ENCODE results near the gene EBP. TPM values are rescaled to one million over a fixed set of nuclear protein-coding genes. Genes with fewer than 3 reads are reported as not detected.

EBP gene
- total RNA-seq: 10 to 100 TPM; 68.8 to 85.2 TPM
- long read RNA-seq, transcript EBP-205 (5 exons, 1,775 nt): major isoform, 31 of 36 reads
- long read RNA-seq, partial matches to known transcripts: 1 of 36 reads
- long read RNA-seq, other reads (novel, unspliced or antisense): 1 of 36 reads

DNA sequence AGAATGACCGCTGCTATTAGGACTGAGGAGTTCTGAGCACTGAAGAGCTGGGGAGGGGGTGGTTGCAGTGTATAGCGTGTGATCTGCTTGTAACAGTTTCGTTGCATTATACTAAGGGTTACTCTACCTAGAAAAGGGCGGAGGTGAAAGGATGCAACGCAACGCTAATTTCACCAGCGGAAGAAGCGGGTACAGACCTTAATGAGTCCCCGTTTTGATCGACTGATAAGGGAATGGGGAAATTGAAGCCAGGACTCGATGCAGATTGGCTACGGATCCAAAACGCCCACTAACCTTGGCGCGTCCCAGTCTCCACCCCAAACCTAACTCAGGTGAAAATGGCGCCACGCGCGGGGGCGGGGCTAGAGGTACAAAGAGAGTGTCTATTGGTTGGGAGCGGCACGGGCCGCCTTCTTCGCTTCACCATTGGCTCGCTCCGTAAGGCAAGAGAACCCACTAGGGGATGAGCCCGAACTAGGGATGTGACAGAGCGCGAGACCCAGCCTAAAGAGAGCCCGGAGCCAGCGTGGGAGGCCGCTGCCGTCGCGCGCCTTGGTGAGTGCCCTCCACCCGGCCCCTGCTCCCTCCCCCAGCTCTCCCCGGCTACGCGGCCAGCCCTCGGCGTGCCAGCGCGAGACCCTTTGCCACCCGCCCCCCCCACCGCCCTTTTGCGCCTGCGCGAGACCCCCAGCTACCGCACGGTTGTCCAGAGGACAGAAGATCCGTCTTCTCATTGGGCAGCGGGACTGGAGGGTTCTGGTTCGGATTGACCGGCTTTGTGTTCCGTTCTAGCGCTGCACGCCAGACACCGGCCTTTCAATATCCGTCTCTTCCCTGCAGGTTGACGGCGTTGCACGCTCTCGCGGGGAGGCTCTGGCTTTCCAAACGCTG is at the start of gene EBP:
Gene EBP, plus strand, starts transcription at position 456 of the 891 bp plus-strand sequence. CDS start 1,964 bp downstream, outside the sequence.
- peak; percentile 92 for DNase-seq
- peak; percentile 99 to 100 for ATAC-seq
- intact Hi-C loops (cut with DNase I): no loop called here

DNA sequence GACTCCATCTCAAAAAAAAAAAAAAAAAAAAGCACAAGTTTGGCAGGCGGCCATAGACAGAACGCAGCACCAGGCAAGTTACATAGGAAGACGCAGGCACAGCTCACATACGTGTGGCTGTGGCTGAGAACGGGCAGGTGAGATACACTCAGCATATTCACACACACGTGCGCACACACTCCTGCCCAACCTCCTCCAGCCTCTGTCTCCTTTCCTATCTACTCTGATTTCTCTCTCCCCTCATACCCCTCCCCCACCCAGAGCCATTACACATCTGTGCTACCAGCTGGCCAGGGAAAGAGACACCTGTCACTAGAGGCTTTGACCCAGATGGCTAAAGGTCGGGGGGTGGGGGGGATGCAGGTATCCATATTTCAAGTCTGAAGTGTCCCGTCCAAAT is 49.4 kb upstream of the EBP start:
- intact Hi-C loops (cut with DNase I): no loop called here
- DNase-seq (no peak), ATAC-seq (no peak)

DNA sequence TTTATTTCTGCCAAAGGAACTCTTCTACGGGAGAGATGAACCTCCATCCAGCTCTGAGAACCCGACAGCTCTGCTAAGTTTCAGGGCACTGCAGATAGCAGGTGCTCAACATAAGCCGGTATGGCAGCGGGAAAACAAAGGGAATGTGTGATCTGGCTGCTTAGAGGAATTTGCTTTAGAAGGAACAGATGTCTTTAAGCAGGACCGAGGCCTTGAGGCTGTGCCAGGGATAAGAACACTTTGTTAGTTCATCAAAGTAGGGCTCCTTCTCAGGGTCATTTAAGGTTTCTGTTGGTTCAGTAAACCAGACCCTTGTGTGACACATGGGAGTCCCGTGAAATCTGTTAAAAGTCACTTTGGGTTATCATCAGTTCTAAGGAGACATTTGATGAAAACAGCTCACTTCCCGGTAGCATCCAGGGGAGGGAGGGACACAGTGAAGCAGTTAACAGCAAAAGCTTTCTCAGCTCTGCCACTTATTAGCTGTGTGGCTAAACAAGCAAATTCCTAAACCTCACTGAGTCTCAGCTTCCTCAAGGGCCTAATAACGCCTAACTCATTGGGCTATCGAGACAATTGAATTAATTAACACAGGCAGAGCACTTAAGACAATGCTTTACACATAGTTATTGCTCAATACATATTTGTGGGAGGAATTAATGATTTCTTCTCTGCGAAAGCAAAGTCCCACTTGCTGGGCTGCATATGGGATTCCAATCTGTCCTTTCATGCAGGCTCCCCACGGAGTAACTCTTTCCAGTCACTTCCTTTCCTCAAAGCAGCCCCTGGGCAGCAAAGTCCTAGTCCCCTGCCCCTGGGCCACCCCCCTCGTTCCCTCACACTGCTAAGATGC is 48.5 kb upstream of the EBP start:
- ATAC-seq: no peak
- intact Hi-C loops (cut with DNase I): no loop called here
- DNase-seq: no peak

DNA sequence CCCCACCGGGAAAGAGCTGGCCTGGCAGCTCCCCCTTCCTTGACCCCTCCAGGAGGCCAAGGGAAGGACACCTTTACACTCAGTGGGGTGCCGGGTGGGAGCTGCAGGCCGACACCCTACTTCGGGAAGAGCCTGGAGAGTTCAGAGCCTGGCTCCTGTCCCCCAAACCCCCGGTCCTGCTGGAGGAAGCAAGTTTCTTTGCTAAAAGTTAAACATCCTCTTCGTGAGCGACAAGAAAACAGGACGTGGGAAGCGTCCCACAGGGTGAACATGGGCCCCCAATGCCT is 48.0 kb upstream of the EBP start:
- intact Hi-C loops (cut with DNase I): no loop called here
- no peak for DNase-seq
- ATAC-seq: no peak

DNA sequence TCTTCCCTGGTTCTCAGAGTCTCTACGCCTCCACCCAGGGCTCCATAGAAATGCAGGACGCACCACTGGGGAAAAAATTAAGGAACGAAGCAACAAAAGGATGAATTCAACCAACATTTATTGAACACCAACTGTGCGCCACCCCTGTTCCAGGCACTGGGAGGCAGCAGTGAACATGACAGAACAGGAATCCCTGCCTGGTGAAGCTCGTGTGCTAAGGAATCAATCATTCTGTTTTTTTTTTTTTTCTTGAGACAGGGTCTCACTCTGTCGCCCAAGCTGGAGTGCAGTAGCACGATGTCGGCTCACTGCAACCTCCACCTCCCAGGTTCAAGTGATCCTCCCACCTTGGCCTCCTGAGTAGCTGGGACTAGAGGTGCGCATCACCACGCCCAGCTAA is 47.5 kb upstream of the EBP start:
- DNase-seq (no peak), ATAC-seq (no peak)
- intact Hi-C loops (cut with DNase I): no loop called here

DNA sequence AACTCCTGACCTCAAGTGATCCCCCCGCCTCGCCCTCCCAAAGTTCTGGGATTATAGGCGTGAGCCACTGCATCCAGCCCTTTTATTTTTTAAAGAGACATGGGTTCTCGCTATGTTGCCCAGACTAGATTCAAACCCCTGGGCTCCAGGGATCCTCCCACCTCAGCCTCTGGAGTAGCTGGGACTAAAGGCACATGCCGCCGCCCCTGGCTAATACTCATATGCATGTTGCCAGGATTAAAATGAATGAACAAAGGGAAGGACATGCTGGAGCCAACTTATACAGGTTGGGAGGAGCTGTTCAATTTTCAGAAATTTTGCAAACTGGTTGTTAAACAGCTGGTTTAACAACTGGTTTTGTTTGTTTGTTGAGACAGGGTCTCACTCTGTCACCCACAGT is 47.0 kb upstream of the EBP start:
- intact Hi-C loops (cut with DNase I): no loop called here

DNA sequence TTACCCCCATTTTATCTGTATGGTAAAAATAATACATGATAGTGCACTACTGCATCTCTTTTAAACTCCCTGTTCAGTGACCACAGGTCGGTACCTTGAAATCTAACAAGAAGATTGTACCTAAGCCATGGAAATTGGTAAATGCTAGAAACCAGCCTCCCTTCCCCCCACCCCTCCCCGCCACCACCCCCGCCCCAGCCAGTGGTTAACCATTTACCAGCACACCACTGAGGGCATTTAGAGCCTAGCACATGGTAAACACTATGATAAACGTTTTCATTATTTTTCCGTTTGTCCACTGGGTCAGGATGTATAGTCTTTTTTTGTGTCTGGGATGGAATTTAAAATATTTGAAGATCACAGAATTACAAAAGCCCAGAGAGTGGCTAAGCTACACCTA is 46.3 kb upstream of the EBP start:
- DNase-seq (no peak), ATAC-seq (no peak)
- intact Hi-C loops (cut with DNase I): no loop called here

More for the DNA sequence above, 47.0 kb upstream of the EBP start:
- no peak for DNase-seq
- ATAC-seq: no peak

DNA sequence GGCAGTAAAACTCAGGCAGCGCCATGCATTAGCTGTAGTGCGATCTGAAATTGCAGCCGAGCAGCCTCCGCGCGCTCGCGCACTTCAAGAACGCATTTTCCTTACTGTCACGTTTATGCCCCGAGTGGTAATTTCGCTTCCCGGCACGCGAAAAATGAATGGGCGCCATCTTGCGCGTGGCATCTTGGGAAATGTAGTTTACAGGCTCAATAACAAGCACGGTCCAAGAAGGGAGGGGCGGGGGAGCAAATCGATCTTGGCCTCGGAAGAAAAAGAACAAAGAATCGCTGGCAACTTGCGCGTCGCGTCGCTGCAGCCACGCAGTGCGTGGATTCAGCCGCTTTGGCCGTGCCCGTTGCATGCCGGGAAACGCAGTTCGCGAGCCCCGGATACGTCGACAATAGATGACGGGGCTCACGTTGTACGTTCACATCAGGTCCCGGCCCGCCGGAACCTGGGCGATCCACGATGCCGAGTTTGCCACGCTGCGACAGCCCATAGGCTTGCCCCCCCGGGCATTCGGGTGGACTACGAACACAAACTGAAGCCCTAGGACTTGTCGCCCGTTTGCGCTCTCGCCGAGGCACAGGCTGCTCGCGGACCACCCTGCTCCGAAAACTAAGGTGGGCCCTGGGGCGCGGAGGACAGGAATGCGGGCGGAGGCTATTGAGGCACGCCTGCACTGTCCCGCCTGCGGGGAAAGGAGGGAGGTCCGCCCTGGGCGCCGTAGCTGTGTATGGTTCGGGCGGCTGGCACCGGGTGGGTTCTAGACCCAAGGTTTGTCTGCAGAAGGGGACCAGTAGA is 45.6 kb upstream of the EBP start, which contains the start of gene FTSJ1:
Gene FTSJ1, plus strand, starts transcription at position 426 of the 804 bp plus-strand sequence. CDS start 1,849 bp downstream, outside the sequence.
- DNase-seq (peak; percentile 92), ATAC-seq (peak; percentile 97 to 99)
- intact Hi-C loops (cut with DNase I): no loop called here

DNA sequence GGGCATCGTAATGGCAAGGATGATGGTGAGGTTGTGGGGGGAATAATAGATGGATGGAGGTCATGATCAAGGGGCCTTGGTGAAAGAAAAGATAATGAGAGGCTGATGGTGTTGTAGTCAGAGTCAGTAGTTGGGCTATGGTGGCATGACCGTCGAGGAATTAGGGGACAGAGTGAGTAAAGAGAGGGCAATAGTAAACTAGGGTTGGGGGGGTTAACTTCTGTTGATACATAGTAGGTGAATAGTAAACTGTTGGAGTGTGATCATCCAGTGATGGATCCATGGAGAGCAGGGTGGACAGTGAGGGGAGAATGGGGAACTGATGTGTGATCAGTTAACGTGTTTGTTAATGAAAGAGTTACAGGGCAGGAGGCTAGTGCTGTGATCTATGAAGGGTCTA is 44.7 kb upstream of the EBP start:
- no peak for ATAC-seq
- intact Hi-C loops (cut with DNase I): no loop called here

DNA sequence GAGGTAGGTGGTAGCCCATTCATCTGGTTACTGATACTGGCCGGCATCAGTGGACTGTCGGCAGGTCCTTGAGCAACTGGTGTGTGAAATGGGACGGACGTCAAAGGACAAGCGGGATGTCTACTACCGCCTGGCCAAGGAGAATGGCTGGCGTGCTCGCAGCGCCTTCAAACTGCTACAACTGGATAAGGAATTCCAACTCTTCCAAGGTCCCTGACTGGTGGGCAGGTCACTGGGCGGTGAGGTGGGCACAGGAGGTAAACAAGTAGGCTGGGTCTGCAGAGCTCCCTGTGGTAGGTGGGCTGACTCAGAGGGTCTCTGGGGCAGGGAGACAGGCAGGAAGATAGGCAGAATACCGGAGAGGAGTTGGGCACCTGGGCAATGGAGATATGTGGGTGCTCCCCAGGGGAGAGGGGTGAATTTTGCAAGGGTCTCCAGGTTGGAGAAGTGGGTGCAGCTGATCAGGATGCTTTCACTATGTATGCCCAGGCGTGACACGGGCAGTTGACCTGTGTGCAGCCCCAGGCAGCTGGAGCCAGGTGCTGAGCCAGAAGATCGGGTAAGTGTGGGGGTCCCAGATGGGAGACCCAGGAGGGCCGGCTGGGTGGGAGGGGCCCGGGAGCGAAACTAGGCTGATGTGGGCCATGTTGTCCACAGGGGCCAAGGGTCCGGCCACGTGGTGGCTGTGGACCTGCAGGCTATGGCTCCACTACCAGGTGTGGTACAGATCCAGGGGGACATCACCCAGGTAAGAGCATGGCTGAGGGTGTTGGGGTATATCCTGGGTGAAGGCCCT is 43.5 kb upstream of the EBP start:
- DNase-seq: no peak
- no peak for ATAC-seq
- intact Hi-C loops (cut with DNase I): no loop called here

More for the DNA sequence above, 44.7 kb upstream of the EBP start:
- no peak for DNase-seq

DNA sequence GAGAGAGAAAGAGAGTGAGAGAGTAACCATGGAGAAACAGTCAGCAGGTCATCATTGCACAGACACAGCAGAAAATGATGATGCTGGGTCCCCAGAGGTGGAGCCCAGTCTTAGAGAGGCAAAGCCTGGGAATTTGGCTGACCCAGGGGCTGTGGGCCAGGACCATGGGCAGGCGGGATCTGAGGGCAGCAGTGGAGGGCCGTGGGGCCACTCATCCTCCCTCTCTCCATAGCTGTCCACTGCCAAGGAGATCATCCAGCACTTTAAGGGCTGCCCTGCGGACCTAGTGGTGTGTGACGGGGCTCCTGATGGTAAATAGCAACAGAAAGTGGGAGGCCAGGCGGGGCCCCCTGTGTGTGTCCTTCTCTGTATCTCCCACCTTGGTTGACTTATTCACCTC is 42.8 kb upstream of the EBP start:
- DNase-seq (no peak), ATAC-seq (no peak)
- intact Hi-C loops (cut with DNase I): no loop called here

DNA sequence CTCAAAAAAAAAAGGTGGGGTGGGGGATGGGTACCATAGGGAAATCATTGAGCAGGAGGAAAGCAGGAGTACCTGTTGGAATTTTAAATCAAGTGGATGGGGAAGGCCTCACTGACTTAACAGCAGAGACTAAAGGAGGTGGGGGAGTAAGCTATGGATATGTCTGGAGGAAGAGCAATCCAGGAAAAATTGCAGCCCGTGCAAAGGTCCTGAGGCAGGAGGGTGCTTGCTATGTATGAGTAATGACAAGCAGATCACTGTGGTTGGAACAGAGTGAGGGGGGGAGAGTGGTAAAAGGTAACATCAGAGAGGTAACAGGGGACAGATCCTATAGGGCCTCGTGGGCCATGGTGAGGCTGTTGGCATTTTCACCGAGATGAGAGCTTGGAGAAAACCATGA is 41.5 kb upstream of the EBP start:
- intact Hi-C loops (cut with DNase I): no loop called here
- DNase-seq: no peak
- no peak for ATAC-seq

DNA sequence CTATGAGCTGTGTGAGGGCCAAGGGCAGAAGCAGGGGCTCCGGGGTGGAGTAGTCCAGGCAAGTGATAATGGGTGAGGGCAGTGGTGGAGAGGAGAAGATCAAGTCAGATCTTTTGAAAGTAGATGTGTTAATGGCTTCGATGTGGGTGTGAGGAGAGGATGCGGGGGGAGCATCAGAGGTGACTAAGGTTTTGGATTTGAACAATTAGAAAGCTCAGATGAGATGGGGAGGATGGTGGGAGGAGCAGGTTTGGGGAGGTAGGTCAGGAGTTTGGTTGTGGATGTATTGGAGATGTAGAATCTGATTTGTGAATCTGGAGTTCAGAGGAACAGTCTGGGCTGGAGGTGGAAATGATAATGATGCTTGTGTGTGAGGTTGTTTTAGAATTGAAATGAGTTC is 41.0 kb upstream of the EBP start:
- DNase-seq (no peak), ATAC-seq (no peak)
- intact Hi-C loops (cut with DNase I): no loop called here

DNA sequence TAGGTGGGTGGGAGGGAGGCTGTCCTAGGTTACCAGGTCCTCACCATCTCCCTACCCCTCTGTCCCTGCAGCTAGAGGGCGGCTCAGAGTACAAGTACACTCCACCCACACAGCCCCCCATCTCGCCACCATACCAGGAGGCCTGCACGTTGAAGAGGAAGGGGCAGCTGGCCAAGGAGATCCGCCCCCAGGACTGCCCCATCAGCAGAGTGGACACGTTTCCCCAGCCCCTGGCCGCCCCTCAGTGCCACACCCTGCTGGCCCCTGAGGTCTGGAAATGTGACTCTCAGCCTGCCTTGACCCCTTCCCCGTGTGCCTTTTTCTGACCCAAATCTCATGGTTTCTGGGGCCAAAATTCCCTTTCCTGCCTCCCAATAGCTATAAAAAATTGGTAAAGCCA is 39.1 kb upstream of the EBP start:
- ATAC-seq (no peak), DNase-seq (no peak)
- intact Hi-C loops (cut with DNase I): no loop called here

DNA sequence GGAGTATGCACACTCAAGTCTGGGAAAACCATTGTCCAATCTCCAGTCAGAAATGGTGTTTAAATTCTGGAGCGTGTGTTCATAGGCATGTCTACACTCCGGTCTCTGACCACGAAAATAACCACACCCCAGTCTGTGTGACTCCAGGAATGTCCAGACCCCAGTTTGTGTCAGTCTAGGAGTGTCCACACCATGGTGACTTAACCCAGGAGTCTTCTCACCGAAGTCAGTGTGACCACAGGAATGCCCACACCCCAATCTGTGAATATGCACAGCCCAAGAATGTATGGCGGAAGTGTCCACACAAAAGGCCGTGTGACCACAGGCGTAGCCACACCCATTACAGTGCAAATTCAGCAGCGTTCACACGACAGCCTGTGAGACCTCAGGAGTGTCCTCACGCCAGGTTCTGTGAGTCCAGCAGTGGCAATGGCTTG is 34.2 kb upstream of the EBP start:
- intact Hi-C loops (cut with DNase I): no loop called here
- DNase-seq: no peak
- no peak for ATAC-seq

DNA sequence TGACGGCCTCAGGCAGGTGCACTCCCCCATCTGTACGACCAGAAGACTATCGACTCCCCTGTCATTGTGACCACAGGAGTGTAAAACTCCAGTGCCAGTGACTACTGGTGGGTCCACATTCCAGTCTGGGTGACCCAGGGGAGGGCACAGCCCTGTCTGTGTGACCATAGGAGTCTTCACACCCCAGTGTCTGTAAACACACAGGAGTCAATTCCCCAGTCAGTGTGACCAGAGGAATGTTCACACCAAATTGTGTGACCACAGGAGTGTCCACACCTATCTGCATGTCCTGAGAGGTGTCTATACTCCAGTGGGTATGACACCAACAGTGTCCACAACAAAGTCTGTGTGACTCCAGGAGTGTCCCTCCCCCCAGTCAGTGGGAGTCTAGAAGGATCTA is 33.6 kb upstream of the EBP start:
- ATAC-seq: no peak
- DNase-seq: no peak
- intact Hi-C loops (cut with DNase I): no loop called here

DNA sequence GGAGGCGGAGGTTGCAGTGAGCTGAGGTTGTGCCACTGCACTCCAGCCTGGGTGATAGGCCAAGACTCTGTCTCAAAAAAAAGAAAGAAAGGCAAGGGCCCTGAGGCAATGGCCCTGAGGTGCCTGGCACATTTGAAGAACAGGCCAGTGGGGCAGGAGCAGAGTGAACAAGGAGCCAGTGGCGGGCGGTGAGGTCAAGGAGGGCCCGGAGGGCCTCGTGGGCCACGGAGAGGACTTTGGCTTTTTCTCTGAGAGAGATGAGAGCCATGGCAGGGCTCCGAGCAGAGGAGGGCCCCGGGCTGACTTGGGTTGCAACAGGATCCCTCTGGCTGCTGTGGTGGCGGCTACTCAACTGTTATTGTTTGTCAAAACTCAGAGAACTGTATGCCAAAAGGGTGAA is 32.3 kb upstream of the EBP start:
- intact Hi-C loops (cut with DNase I): no loop called here
- no peak for DNase-seq
- ATAC-seq: no peak

DNA sequence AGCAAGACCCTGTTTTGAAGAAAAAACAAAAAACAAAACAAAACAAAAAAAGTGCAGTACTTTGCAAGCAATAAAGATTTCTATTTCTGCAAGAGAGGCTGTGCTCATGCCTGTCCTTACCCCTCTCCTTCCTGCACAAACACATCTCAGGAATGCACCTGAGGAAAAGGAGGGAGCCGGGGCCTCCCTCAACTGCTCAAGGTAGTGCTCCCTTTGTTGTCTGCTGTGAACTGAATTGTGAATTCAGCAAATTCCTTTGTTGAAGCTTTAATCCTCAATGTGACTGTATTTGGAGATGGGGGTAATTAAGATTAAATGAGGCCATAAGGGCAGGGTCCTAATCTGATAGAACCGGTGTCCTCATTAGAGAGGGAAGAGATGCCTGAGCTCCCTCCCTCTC is 31.7 kb upstream of the EBP start:
- no peak for DNase-seq
- intact Hi-C loops (cut with DNase I): loop anchor here in 1 of 2 donors (10.0 kb wide), 1 partner anchor 405 kb away; no protein-coding TSS in a partner anchor

More for the DNA sequence above, 31.7 kb upstream of the EBP start:
- ATAC-seq: no peak
